Uterus (tissue), 2 donors: ENCODE results near the gene JUNB.

ENCODE experiments used
- POLR2A ChIP-seq, 2 donors: fragments of 450-650 bp; IDR thresholded peaks; one replicate each; pipeline ENCODE4 v1.6.1; 2016; ENCODE audit warnings: antibody characterized with exemption in 2 of 2, mild to moderate bottlenecking in 1 of 2, moderate library complexity in 1 of 2
- TF ChIP-seq, protein P1 (sequence below), 4 experiments: fragments of 200-600 bp in 2 of 4; fragments of 450-650 bp in 2 of 4; sonication (generic) in 2 of 4; IDR thresholded peaks; one replicate each; pipeline ENCODE4 v1.5.1; 2016 to 2019; ENCODE audit warnings: antibody characterized with exemption in 4 of 4, mild to moderate bottlenecking in 2 of 4, moderate library complexity in 1 of 4

GRCh38 chr19:12750851-12751250 lies 40.4 kb upstream of the JUNB start:
- TF ChIP-seq POLR2A (IDR thresholded peaks at IDR 0.05), result no peak
- TF ChIP-seq, protein P1, sequence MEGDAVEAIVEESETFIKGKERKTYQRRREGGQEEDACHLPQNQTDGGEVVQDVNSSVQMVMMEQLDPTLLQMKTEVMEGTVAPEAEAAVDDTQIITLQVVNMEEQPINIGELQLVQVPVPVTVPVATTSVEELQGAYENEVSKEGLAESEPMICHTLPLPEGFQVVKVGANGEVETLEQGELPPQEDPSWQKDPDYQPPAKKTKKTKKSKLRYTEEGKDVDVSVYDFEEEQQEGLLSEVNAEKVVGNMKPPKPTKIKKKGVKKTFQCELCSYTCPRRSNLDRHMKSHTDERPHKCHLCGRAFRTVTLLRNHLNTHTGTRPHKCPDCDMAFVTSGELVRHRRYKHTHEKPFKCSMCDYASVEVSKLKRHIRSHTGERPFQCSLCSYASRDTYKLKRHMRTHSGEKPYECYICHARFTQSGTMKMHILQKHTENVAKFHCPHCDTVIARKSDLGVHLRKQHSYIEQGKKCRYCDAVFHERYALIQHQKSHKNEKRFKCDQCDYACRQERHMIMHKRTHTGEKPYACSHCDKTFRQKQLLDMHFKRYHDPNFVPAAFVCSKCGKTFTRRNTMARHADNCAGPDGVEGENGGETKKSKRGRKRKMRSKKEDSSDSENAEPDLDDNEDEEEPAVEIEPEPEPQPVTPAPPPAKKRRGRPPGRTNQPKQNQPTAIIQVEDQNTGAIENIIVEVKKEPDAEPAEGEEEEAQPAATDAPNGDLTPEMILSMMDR (IDR thresholded peaks at IDR 0.05), result no peak
